ENCODE measurements around the gene SUCO.

SUCO gene

DNA sequence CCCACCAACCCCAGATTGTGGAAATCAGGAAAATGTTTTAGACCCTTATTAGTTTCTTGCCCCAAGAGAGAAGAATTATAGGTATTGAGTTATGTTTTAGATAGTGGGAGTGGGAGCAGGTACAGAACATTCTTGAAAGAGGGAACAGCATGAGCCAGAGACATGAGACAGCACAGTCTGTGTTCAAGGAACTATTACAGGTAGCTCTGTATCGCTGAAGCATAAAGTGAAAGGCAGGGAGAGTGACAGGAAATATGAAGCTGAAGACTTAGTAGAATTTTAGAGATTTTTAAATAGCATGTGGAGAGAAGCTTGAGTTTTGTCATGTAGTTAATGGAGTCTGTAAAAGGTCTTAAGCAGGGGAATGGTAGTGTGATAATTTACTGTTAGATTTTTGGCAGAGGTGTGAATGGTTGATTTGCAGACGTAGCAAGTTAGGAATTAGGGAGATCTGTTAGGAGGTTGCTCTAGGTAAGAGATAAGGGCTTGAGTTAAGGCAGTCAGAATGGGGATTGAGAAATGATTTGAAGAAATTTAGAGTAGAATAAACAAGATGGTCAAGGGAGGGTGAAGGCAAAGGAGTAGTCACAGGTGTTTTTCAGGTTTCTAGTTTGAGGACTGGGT is 11.6 kb downstream of the SUCO start:
- DNase-seq (ENCODE audit: extremely low spot score) = no peak
- ChIA-PET POLR2A (interaction anchor here (2.3 kb wide), 1 partner anchor 12 kb away, joined by 9 read pairs; no protein-coding TSS in a partner anchor), CTCF (no interaction called here)
- TF ChIP-seq L3MBTL2 (conservative IDR thresholded peaks at IDR 0.05) (no peak), TARDBP (IDR thresholded peaks at IDR 0.05) (no peak), BHLHE40 (IDR thresholded peaks at IDR 0.05; ENCODE audit: borderline replicate concordance) (no peak), ARNT (IDR thresholded peaks at IDR 0.05) (no peak), ZNF384 (IDR thresholded peaks at IDR 0.05) (no peak), FOXM1 (IDR thresholded peaks at IDR 0.05; ENCODE audit: borderline replicate concordance) (no peak), HDGF (IDR thresholded peaks at IDR 0.05; ENCODE audit: borderline replicate concordance) (no peak), LEF1 (IDR thresholded peaks at IDR 0.05; ENCODE audit: borderline replicate concordance) (no peak), FOXK2 (IDR thresholded peaks at IDR 0.05) (no peak), NFRKB (IDR thresholded peaks at IDR 0.05) (no peak), SUZ12 (IDR thresholded peaks at IDR 0.05) (no peak)

GRCh38 chr1:172545396-172546004 is 12.6 kb downstream of the SUCO start:
- CTCF ChIA-PET = no interaction called here
- no peak for TF ChIP-seq FOXM1 (IDR thresholded peaks at IDR 0.05; ENCODE audit: borderline replicate concordance)
- no peak for TF ChIP-seq PKNOX1 (IDR thresholded peaks at IDR 0.05)
- no peak for TF ChIP-seq HDGF (IDR thresholded peaks at IDR 0.05; ENCODE audit: borderline replicate concordance)
- TF ChIP-seq L3MBTL2 (conservative IDR thresholded peaks at IDR 0.05) = no peak
- no peak for TF ChIP-seq FOXK2 (IDR thresholded peaks at IDR 0.05)
- TF ChIP-seq FOXA1 (IDR thresholded peaks at IDR 0.05) = no peak
- TF ChIP-seq NFRKB (IDR thresholded peaks at IDR 0.05) = no peak
- no peak for TF ChIP-seq SP1 (IDR thresholded peaks at IDR 0.05)
- TF ChIP-seq BHLHE40 (IDR thresholded peaks at IDR 0.05; ENCODE audit: borderline replicate concordance) = no peak
- TF ChIP-seq ZNF384 (IDR thresholded peaks at IDR 0.05) = no peak
- TF ChIP-seq ARNT (IDR thresholded peaks at IDR 0.05) = no peak
- TF ChIP-seq LEF1 (IDR thresholded peaks at IDR 0.05; ENCODE audit: borderline replicate concordance) = no peak
- TF ChIP-seq CTBP1 (IDR thresholded peaks at IDR 0.05; ENCODE audit: borderline replicate concordance) = no peak
- no peak for TF ChIP-seq SUZ12 (IDR thresholded peaks at IDR 0.05)
- no peak for TF ChIP-seq TARDBP (IDR thresholded peaks at IDR 0.05)
- no peak for TF ChIP-seq ELF4 (IDR thresholded peaks at IDR 0.05)
- DNase-seq (ENCODE audit: extremely low spot score) = no peak
- POLR2A ChIA-PET = interaction anchor here (2.3 kb wide), 1 partner anchor 13 kb away, joined by 9 read pairs; no protein-coding TSS in a partner anchor

DNA sequence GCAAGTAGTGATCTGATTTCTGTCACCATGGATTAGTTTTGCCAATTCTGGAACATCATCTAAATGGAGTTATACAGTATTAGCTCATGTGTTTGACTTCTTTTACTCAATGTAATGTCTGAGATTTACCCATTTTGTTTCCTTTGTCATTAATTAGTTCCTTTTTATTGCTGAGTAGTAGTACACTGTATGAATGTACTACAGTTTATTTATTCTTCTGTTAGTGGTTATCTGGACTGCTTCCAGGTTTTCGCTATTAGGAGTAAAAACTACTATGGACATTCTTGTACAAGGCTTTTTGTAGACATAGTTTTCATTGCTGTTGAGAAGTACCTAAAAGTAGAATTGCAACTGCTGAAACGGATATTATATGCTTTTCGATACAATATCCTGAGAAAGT is 14.1 kb downstream of the SUCO start:
- DNase-seq (ENCODE audit: extremely low spot score) = no peak
- ChIA-PET POLR2A (no interaction called here), CTCF (no interaction called here)
- TF ChIP-seq FOXK2 (IDR thresholded peaks at IDR 0.05) = no peak
- TF ChIP-seq ELF4 (IDR thresholded peaks at IDR 0.05) = no peak
- TF ChIP-seq TARDBP (IDR thresholded peaks at IDR 0.05) = no peak
- TF ChIP-seq SUZ12 (IDR thresholded peaks at IDR 0.05) = no peak
- no peak for TF ChIP-seq NFRKB (IDR thresholded peaks at IDR 0.05)
- TF ChIP-seq ARNT (IDR thresholded peaks at IDR 0.05) = no peak
- no peak for TF ChIP-seq LEF1 (IDR thresholded peaks at IDR 0.05; ENCODE audit: borderline replicate concordance)
- no peak for TF ChIP-seq PKNOX1 (IDR thresholded peaks at IDR 0.05)
- no peak for TF ChIP-seq HDGF (IDR thresholded peaks at IDR 0.05; ENCODE audit: borderline replicate concordance)
- no peak for TF ChIP-seq SP1 (IDR thresholded peaks at IDR 0.05)
- no peak for TF ChIP-seq BHLHE40 (IDR thresholded peaks at IDR 0.05; ENCODE audit: borderline replicate concordance)
- TF ChIP-seq FOXM1 (IDR thresholded peaks at IDR 0.05; ENCODE audit: borderline replicate concordance) = no peak
- TF ChIP-seq ZNF384 (IDR thresholded peaks at IDR 0.05) = no peak
- no peak for TF ChIP-seq FOXA1 (IDR thresholded peaks at IDR 0.05)
- TF ChIP-seq CTBP1 (IDR thresholded peaks at IDR 0.05; ENCODE audit: borderline replicate concordance) = no peak
- no peak for TF ChIP-seq L3MBTL2 (conservative IDR thresholded peaks at IDR 0.05)

GRCh38 chr1:172549621-172550280 is 16.8 kb downstream of the SUCO start:
- ChIA-PET CTCF (no interaction called here), POLR2A (no interaction called here)
- TF ChIP-seq SUZ12 (IDR thresholded peaks at IDR 0.05) = no peak
- TF ChIP-seq LEF1 (IDR thresholded peaks at IDR 0.05; ENCODE audit: borderline replicate concordance) = no peak
- TF ChIP-seq FOXA1 (IDR thresholded peaks at IDR 0.05) = no peak
- no peak for TF ChIP-seq BHLHE40 (IDR thresholded peaks at IDR 0.05; ENCODE audit: borderline replicate concordance)
- no peak for TF ChIP-seq L3MBTL2 (conservative IDR thresholded peaks at IDR 0.05)
- no peak for TF ChIP-seq NFRKB (IDR thresholded peaks at IDR 0.05)
- no peak for TF ChIP-seq ZNF384 (IDR thresholded peaks at IDR 0.05)
- TF ChIP-seq PKNOX1 (IDR thresholded peaks at IDR 0.05) = no peak
- TF ChIP-seq ELF4 (IDR thresholded peaks at IDR 0.05) = no peak
- TF ChIP-seq CTBP1 (IDR thresholded peaks at IDR 0.05; ENCODE audit: borderline replicate concordance) = no peak
- TF ChIP-seq FOXK2 (IDR thresholded peaks at IDR 0.05) = no peak
- TF ChIP-seq TARDBP (IDR thresholded peaks at IDR 0.05) = no peak
- no peak for TF ChIP-seq ARNT (IDR thresholded peaks at IDR 0.05)
- no peak for TF ChIP-seq HDGF (IDR thresholded peaks at IDR 0.05; ENCODE audit: borderline replicate concordance)
- TF ChIP-seq SP1 (IDR thresholded peaks at IDR 0.05) = no peak
- DNase-seq (ENCODE audit: extremely low spot score) = no peak

DNA sequence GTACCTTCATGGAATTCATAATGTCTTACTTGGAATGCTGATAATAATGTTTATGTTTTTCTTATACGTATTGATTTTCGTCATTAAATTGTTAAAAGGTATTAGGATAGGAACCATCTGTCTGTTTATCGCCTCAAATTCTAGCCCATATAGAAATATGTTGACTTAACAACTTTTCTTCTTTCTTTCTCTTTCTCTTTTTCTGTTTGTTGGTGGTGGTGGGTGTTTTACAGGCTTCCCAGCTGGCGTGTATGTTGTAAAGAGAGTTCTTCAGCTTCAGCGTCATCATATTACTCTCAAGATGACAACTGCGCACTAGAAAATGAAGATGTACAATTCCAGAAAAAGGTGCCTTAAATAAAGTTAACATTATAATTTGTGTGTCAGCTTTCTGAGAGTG is 18.3 kb downstream of the SUCO start:
- ChIA-PET CTCF (no interaction called here), POLR2A (no interaction called here)
- no peak for DNase-seq (ENCODE audit: extremely low spot score)

More for the DNA sequence above, 18.3 kb downstream of the SUCO start:
- TF ChIP-seq PKNOX1 (IDR thresholded peaks at IDR 0.05) (no peak), HDGF (IDR thresholded peaks at IDR 0.05; ENCODE audit: borderline replicate concordance) (no peak), NFRKB (IDR thresholded peaks at IDR 0.05) (no peak), ELF4 (IDR thresholded peaks at IDR 0.05) (no peak), LEF1 (IDR thresholded peaks at IDR 0.05; ENCODE audit: borderline replicate concordance) (no peak), L3MBTL2 (conservative IDR thresholded peaks at IDR 0.05) (no peak), BHLHE40 (IDR thresholded peaks at IDR 0.05; ENCODE audit: borderline replicate concordance) (no peak), TARDBP (IDR thresholded peaks at IDR 0.05) (no peak), ZNF384 (IDR thresholded peaks at IDR 0.05) (no peak), FOXK2 (IDR thresholded peaks at IDR 0.05) (no peak), SP1 (IDR thresholded peaks at IDR 0.05) (no peak), CTBP1 (IDR thresholded peaks at IDR 0.05; ENCODE audit: borderline replicate concordance) (no peak), SUZ12 (IDR thresholded peaks at IDR 0.05) (no peak), ARNT (IDR thresholded peaks at IDR 0.05) (no peak)

Data from HEK293T (cell line).